Activated CD4-positive, alpha-beta T cell treated with anti-CD3 and anti-CD28 coated beads for 36 hours (primary cell): Measurements from ENCODE around the gene C17orf50. TPM values are rescaled to one million over a fixed set of nuclear protein-coding genes. Genes with fewer than 3 reads are reported as not detected.

Experiments used
- ATAC-seq: fragments of 200-7000 bp; cut with Tn5 transposase; one replicate; pipeline ENCODE4 v1.10.0; 2021; ENCODE audit warnings: mild to moderate bottlenecking, moderate library complexity
- CTCF ChIA-PET: fragments of 350-600 bp; sonication (Branson Sonifier 250); formaldehyde crosslinking; loops from one replicate; lab custom pipeline; 2021; ENCODE audit warnings: antibody characterized with exemption; lab: Charles Lee
- POLR2A ChIA-PET: fragments of 350-600 bp; sonication (Branson Sonifier 250); formaldehyde crosslinking; loops from one replicate; lab custom pipeline; 2021; ENCODE audit warnings: antibody characterized with exemption, inconsistent platforms; lab: Charles Lee
- DNase-seq: peaks from one replicate; pipeline ENCODE4 v3.0.0-alpha.2; 2020
- H3K27ac Mint-ChIP-seq: one replicate; pipeline ENCODE4 v1.8.0; 2021; ENCODE audit warnings: mixed read lengths
- H3K27me3 Mint-ChIP-seq: one replicate; pipeline ENCODE4 v1.8.0; 2021; ENCODE audit warnings: mixed read lengths
- H3K36me3 Mint-ChIP-seq: one replicate; pipeline ENCODE4 v1.8.0; 2021; ENCODE audit warnings: low read depth, mixed read lengths
- H3K4me1 Mint-ChIP-seq: one replicate; pipeline ENCODE4 v1.8.0; 2021; ENCODE audit warnings: mixed read lengths
- H3K4me3 Mint-ChIP-seq: one replicate; pipeline ENCODE4 v1.8.0; 2021; ENCODE audit warnings: mild to moderate bottlenecking, moderate library complexity, mixed read lengths
- H3K9me3 Mint-ChIP-seq: one replicate; pipeline ENCODE4 v1.8.0; 2021; ENCODE audit warnings: low read depth, mixed read lengths
- intact Hi-C, 2 experiments: fragments of 100-400 bp; cut with DNase I in 1 of 2; cut with micrococcal nuclease in 1 of 2; formaldehyde crosslinking; loops; one replicate each; pipeline versions ENCODE4 v1.14.2 to v1.15.1; 2022 to 2024; cut with DNase I, micrococcal nuclease
- total RNA-seq, 2 experiments: library from RNA; stranded (reverse); gene quantifications; one replicate each; pipeline ENCODE4 v1.2.3, GENCODE V29; 2021

Gene C17orf50
- total RNA-seq, 2 experiments from 2014 or later = not detected

DNA sequence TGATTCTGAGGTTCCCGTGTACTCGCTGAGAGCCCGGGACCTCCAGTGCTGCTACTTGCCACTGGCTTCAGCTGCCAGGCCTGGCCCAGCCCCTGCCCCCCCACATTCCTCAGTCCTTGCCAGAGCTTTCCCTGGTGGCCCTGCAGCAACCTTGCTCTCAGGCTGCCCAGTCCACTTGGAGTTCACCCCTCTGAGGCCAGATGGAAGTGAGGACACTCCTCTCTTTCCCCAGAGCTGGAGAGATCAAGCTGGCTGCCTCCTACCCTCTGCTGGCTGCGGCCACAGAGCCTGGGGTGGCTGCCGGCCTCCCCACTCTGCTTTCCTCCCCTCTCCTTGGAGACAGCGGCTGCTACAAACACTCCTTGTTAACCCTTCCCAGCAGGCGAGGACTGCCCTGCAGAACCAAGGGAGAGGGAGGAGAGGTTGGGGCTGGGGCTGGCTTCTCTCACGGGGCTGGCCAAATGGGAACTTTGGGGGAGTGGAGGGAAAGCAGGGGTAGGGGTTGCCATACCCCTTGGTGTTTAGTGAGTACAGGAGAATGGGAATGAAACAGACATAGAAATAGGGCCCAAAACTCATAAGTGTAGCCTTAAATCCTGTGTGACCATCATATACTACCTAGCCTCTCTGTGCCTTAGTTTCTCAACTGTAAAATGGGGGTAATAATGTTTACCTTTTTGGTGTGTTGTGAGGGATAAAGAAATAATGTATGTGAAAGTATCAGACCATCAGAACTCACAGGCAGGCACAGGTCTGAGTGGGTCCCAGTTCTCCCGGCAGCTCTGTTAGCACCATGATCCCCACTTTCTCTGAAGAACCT, 7.5 kb upstream of the C17orf50 start, which contains the start of gene GAS2L2:
Gene GAS2L2, minus strand, starts transcription at position 295 of the 820 bp plus-strand sequence. CDS start 389 bp downstream, outside the sequence.
- no peak for DNase-seq
- POLR2A ChIA-PET = no interaction called here
- H3K27ac Mint-ChIP-seq = no peak within 1 kb of the TSS
- peaks cover 21% of the 10 kb centered on the region for H3K4me1 Mint-ChIP-seq
- H3K36me3 Mint-ChIP-seq = no peaks in the 10 kb centered on the region
- peaks cover 25% of the 10 kb centered on the region for H3K27me3 Mint-ChIP-seq
- intact Hi-C loops = no loop called here
- ATAC-seq = no peak
- no peak within 1 kb of the TSS for H3K4me3 Mint-ChIP-seq
- CTCF ChIA-PET = interaction anchor here (1.2 kb wide), 1 partner anchor 67 kb away, joined by 4 read pairs; no protein-coding TSS in a partner anchor
- H3K9me3 Mint-ChIP-seq = no peaks in the 10 kb centered on the region

DNA sequence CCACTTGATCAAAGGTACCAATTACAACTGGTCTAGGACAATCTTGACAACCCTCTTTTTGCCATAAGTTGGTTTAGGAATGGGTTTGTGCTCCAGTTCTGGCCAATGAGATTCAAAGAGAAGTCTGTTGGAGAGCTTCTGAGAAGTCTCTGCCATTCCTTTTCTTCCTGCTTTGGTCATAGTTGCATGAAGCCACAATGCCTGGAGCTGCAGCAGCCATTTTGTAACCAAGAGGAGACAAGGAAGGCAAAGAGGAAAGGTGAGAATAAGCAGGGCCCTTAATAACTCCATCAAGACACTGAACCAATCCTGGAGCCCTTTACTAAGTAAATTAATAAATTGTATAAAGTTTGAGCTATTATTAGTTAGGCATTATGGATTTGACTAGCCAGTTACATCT, 3.4 kb upstream of the C17orf50 start:
- intact Hi-C loops = no loop called here
- Mint-ChIP-seq H3K4me3 (no peak overlapping the region), H3K9me3 (no peaks in the 10 kb centered on the region), H3K36me3 (no peaks in the 10 kb centered on the region), H3K27ac (no peak overlapping the region), H3K4me1 (no peaks in the 10 kb centered on the region), H3K27me3 (no peaks in the 10 kb centered on the region)
- ATAC-seq (no peak), DNase-seq (no peak)
- ChIA-PET CTCF (interaction anchor here (0.9 to 1.7 kb wide), 5 partner anchors 10 to 143 kb away, joined by 3 to 6 read pairs (median 4); partner anchors contain the start of gene TAF15), POLR2A (no interaction called here)

DNA sequence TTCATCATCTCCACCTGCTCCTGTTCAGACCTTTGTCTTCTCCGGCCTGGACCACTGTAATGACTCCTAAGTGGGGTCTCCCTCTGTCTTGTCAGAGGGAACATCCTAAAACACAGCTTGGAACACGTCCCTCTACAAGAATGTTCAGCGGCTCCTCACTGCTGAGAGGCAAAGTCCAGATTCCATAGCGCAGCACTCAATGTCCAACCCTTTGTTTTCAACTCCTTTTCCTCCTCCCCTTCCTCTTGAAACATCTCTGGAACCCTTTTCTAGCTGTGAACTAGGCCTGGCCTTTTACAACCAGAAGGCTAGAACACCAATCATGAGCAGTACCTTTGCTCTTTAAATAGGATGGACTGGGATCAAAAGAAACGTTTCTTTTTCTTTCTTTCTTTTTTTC, 914 bp downstream of the C17orf50 start:
- ATAC-seq (no peak), DNase-seq (no peak)
- Mint-ChIP-seq H3K27me3 (no peaks in the 10 kb centered on the region), H3K27ac (no peak overlapping the region), H3K4me3 (no peak overlapping the region), H3K4me1 (peaks cover 9% of the 10 kb centered on the region), H3K36me3 (no peaks in the 10 kb centered on the region), H3K9me3 (no peaks in the 10 kb centered on the region)
- intact Hi-C loops = no loop called here
- CTCF ChIA-PET = interaction anchor here (0.6 to 5.8 kb wide), 4 partner anchors 22 to 148 kb away, joined by 3 to 123 read pairs (median 5); partner anchors contain the start of gene TAF15
- POLR2A ChIA-PET = no interaction called here

DNA sequence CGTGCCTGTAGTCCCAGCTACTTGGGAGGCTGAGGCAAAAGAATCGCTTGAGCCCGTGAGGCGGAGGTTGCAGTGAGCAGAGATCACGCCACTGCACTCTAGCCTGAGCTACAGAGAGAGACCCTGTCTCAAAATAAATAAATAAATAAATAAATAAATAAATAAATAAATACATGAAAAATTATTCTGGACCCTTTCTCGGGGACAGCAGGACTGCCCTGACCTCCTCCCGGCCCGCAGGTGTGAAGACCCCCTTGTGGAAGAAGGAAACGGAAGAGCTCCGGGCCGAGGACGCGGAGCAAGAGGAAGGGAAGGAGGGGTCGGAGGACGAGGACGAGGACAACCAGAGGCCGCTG, 3.1 kb downstream of the C17orf50 start:
- DNase-seq (no peak), ATAC-seq (no peak)
- H3K36me3 Mint-ChIP-seq = no peaks in the 10 kb centered on the region
- H3K4me1 Mint-ChIP-seq = peaks cover 9% of the 10 kb centered on the region
- ChIA-PET CTCF (interaction anchor here (0.5 to 5.8 kb wide), 50 partner anchors 10 to 741 kb away, joined by 3 to 123 read pairs (median 4); partner anchors contain the start of genes MMP28, PEX12, RASL10B and SLFN11), POLR2A (interaction anchor here (0.8 to 3.1 kb wide), 4 partner anchors 31 to 84 kb away, joined by 3 to 37 read pairs (median 4); partner anchors contain the start of genes MMP28 and TAF15)
- H3K27me3 Mint-ChIP-seq = no peaks in the 10 kb centered on the region
- H3K27ac Mint-ChIP-seq = no peak overlapping the region
- intact Hi-C loops = loop anchor here (1.0 kb wide), 3 partner anchors 41 to 167 kb away; partner anchors contain the start of genes TAF15 (in 2 of the 2) and RDM1 (in 1 of the 2)
- H3K9me3 Mint-ChIP-seq = no peaks in the 10 kb centered on the region
- H3K4me3 Mint-ChIP-seq = peak overlapping the region; percentile 47

DNA sequence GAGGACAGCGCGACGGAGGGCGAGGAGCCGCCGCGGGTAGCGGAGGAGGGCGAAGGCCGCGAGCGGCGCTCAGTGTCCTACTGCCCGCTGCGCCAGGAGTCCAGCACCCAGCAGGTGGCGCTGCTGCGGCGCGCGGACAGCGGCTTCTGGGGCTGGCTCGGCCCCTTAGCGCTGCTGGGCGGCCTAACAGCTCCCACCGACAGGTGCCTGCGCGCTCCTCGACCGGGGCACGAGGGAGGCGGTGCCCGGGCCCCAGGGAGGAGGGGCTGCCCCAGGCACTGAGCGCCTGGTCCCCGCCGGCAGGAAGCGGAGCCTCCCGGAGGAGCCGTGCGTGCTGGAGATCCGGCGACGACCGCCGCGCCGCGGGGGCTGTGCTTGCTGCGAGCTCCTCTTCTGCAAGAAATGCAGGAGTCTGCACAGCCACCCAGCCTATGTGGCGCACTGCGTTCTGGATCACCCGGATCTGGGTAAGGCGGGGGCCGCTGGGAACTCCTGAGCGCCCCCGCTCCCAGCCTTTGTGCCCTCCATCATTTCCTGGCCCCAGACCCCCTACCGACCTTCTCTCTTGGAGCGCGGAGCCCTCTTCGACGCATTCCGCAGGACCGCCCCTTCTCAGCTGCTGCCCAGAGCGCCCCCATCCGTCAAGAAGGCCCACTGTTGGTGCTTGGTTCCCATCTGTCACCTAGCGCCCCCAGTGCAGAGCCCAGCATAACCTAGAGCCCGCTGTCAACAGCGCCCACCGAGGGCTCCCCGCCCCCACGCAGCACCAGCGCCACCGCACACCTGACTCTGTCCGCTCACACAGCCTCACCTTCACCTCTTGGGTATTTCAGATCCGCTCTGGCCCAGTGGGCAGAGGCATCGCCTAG, 3.7 kb downstream of the C17orf50 start:
- ChIA-PET POLR2A (interaction anchor here (0.8 to 3.1 kb wide), 3 partner anchors 31 to 83 kb away, joined by 3 to 37 read pairs (median 3); partner anchors contain the start of genes MMP28 and TAF15), CTCF (interaction anchor here (0.6 to 5.8 kb wide), 53 partner anchors 9 to 741 kb away, joined by 3 to 123 read pairs (median 4); partner anchors contain the start of genes MMP28, PEX12, RASL10B and SLFN11)
- ATAC-seq (peak; percentile 95), DNase-seq (peak; percentile 93)
- Mint-ChIP-seq H3K4me1 (peaks cover 9% of the 10 kb centered on the region), H3K27me3 (no peaks in the 10 kb centered on the region), H3K27ac (peak overlapping the region; percentile 70), H3K36me3 (no peaks in the 10 kb centered on the region), H3K9me3 (no peaks in the 10 kb centered on the region), H3K4me3 (peak overlapping the region; percentile 80)
- intact Hi-C loops = loop anchor here (1.0 kb wide), 3 partner anchors 40 to 166 kb away; partner anchors contain the start of genes TAF15 (in 2 of the 2) and RDM1 (in 1 of the 2)

DNA sequence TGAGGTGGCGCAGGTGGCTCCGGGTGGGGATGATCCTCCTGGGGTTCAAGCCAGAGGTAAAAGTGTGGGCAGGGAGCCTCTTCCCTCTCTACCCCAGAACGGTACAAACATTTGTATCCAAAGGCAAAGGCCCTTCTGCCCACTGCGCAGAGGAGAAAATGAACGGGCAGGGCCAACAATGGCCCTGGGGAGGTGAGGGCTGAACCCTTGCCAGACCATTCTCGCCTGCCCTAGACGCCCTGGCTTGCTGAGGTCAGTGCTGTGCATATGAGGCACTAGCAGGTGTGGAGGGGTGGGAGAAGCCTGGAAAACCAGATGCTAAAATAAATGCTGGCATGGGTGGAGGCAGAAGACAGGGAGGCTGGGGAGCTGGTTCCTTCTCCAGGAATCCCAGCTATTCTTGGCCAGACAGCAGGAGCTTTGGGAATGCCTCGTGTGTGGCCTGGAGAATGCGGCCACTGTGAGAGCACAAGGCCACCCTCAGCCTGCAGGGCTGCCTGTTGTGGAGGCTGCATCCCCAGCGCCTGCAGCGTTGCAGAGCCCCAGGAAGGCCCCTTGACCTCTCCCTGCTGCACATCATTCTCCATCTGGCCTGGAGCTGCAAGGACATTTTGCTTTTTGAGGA, 4.5 kb downstream of the C17orf50 start:
- ChIA-PET POLR2A (interaction anchor here (3.1 kb wide), 1 partner anchor 44 kb away, joined by 37 read pairs; the partner anchor contains the start of gene TAF15), CTCF (interaction anchor here (1.0 to 5.8 kb wide), 10 partner anchors 17 to 100 kb away, joined by 3 to 123 read pairs (median 6); partner anchors contain the start of genes MMP28, RASL10B and TAF15)
- intact Hi-C loops = no loop called here
- Mint-ChIP-seq H3K4me1 (peaks cover 9% of the 10 kb centered on the region), H3K9me3 (no peaks in the 10 kb centered on the region), H3K27me3 (no peaks in the 10 kb centered on the region), H3K36me3 (no peaks in the 10 kb centered on the region), H3K27ac (no peak overlapping the region), H3K4me3 (peak overlapping the region; percentile 80)
- no peak for ATAC-seq
- DNase-seq = no peak

DNA sequence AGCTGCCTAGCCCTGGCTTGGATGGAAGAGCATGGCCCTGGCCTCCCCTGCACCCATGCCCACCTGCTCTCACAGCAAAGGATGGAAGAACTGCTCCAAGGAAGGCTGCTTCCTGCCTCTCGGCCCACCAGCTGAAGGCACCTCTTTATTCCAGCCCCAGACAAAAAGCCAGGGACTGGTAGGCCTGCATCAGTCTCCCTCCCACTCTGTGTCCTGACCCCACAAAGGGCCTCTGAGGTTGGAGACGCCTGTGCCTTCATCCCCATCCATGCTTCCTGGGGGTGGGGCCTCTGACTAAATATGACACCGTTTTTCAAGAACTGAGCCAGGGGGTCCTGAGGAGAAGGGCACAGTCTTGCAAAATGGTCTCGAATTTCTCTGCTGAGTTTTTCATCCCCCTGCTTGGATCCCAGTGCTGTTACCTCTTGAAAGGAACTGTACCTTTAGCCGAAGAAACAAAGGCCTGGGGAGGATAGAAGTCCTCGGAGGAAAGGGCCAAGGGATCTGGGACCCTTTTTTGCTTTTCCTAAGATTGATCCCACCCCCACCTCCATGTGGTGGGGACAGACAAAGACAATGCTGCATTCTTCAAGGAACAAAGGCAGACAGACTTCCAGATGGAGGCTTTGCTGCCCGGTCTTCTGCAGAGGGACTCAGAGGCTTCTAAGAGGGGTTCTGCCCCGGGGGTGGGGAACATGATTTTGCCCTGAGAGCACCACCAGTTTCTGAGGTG, 5.2 kb downstream of the C17orf50 start:
- no peak for ATAC-seq
- DNase-seq = no peak
- ChIA-PET CTCF (interaction anchor here (0.5 to 5.8 kb wide), 8 partner anchors 16 to 199 kb away, joined by 3 to 123 read pairs (median 10); partner anchors contain the start of genes MMP28 and TAF15), POLR2A (interaction anchor here (3.1 kb wide), 1 partner anchor 44 kb away, joined by 37 read pairs; the partner anchor contains the start of gene TAF15)
- Mint-ChIP-seq H3K4me1 (peaks cover 9% of the 10 kb centered on the region), H3K27me3 (no peaks in the 10 kb centered on the region), H3K9me3 (no peaks in the 10 kb centered on the region), H3K4me3 (no peak overlapping the region), H3K36me3 (no peaks in the 10 kb centered on the region), H3K27ac (no peak overlapping the region)
- intact Hi-C loops = loop anchor here in 1 of 2 experiments (2.0 kb wide), 1 partner anchor 21 kb away; no protein-coding TSS in a partner anchor

DNA sequence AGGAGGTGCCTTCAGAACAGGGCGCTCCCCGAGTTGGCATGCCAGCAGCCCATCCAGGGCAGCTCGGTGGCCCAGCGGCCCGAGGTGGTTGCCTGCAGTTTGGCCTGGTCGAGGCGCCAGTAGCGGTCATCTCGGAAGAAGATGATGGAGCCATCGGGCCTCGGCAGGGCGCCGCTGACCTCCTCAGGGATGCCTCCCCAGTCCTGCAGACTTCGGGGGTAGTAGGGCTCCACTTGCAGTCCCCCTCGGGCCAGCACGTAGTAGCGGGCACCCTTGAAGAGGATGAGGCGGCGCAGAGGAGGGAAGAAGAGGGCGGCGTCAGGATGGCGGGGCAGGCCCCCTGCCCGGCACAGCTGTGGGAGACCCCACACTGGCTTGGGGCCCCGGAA, 5.8 kb downstream of the C17orf50 start:
- intact Hi-C loops = loop anchor here in 1 of 2 experiments (2.0 kb wide), 1 partner anchor 20 kb away; no protein-coding TSS in a partner anchor
- H3K9me3 Mint-ChIP-seq = no peaks in the 10 kb centered on the region
- H3K27me3 Mint-ChIP-seq = no peaks in the 10 kb centered on the region
- no peak overlapping the region for H3K27ac Mint-ChIP-seq
- no peaks in the 10 kb centered on the region for H3K36me3 Mint-ChIP-seq
- ChIA-PET CTCF (interaction anchor here (0.5 to 1.6 kb wide), 10 partner anchors 10 to 199 kb away, joined by 3 to 5 read pairs (median 4); partner anchors contain the start of genes MMP28 and TAF15), POLR2A (no interaction called here)
- ATAC-seq (no peak), DNase-seq (no peak)
- H3K4me1 Mint-ChIP-seq = peaks cover 9% of the 10 kb centered on the region
- no peak overlapping the region for H3K4me3 Mint-ChIP-seq

DNA sequence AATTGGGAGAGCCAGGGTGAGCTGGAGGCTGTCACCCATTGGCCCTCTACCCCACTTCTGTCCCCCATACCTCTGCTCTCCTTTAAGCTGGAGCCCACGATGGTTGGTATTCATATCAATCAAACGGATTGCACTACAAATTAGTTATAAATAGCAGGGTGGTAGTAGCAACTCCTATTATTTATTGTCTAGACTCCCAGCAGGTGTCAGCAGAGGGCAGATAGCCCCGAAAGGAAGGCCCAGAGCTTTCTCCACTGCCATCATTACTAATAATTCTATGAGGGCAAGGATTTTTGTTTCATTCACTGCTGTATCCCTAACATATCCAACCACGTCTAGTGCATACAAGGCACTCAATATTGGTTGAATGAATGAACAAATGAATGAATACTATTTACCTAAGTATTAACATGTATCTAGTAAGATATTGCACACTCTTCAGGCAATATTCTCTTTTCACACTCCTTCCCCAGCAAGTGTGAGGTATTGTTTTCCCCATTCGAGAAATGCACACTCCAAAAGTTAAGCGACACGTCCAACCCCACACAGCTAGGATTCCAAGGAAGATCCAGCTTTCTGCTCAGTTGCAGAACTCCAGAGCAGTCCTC, 6.3 kb downstream of the C17orf50 start:
- Mint-ChIP-seq H3K4me1 (peaks cover 9% of the 10 kb centered on the region), H3K36me3 (no peaks in the 10 kb centered on the region), H3K27ac (no peak overlapping the region), H3K4me3 (no peak overlapping the region), H3K27me3 (no peaks in the 10 kb centered on the region), H3K9me3 (no peaks in the 10 kb centered on the region)
- CTCF ChIA-PET = interaction anchor here (0.6 to 1.6 kb wide), 11 partner anchors 8 to 424 kb away, joined by 3 to 5 read pairs (median 4); partner anchors contain the start of genes MMP28 and TAF15
- DNase-seq = peak; percentile 49
- intact Hi-C loops = loop anchor here in 1 of 2 experiments (2.0 kb wide), 1 partner anchor 20 kb away; no protein-coding TSS in a partner anchor
- ATAC-seq = no peak
- POLR2A ChIA-PET = no interaction called here
